ENCODE measurements around the gene KMO. TPM values are rescaled to one million over a fixed set of nuclear protein-coding genes. Genes with fewer than 3 reads are reported as not detected.

The KMO gene
- total RNA-seq, 1 experiment from 2014 or later = 1.2 TPM

GRCh38 chr1:241640867-241641622 lies 108.9 kb downstream of the KMO start:
- CTCF ChIA-PET = interaction anchor here (0.5 to 2.6 kb wide), 27 partner anchors 12 to 197 kb away, joined by 3 to 22 read pairs (median 4); no protein-coding TSS in a partner anchor
- no peaks in the 10 kb centered on the region for H3K27me3 Mint-ChIP-seq (ENCODE audit: insufficient read depth, unreplicated experiment)
- peak; percentile 98 for DNase-seq (ENCODE audit: unreplicated experiment)
- H3K36me3 Mint-ChIP-seq (ENCODE audit: insufficient read depth, unreplicated experiment) = peaks cover 28% of the 10 kb centered on the region
- POLR2A ChIA-PET = interaction anchor here (0.5 to 5.8 kb wide), 52 partner anchors 8 to 1614 kb away, joined by 3 to 151 read pairs (median 7); partner anchors contain the start of genes CEP170, EXO1, FH and KMO
- peaks cover 8% of the 10 kb centered on the region for H3K9me3 Mint-ChIP-seq (ENCODE audit: unreplicated experiment)
- peak overlapping the region; percentile 100 for H3K27ac Mint-ChIP-seq (ENCODE audit: low read depth, unreplicated experiment)
- no peak for TF ChIP-seq CTCF (IDR thresholded peaks at IDR 0.05; ENCODE audit: unreplicated experiment)
- no TSS peak for BruUV-seq (replicated peaks)
- peaks cover 50% of the 10 kb centered on the region for H3K4me1 Mint-ChIP-seq (ENCODE audit: insufficient read depth, unreplicated experiment)
- intact Hi-C loops (cut with micrococcal nuclease) = loop anchor here (1.0 to 2.0 kb wide), 4 partner anchors 28 to 76 kb away; no protein-coding TSS in a partner anchor
- peak overlapping the region; percentile 75 for H3K4me3 Mint-ChIP-seq (ENCODE audit: unreplicated experiment)

- peak overlapping the region; percentile 100 for H3K27ac Mint-ChIP-seq (ENCODE audit: low read depth, unreplicated experiment)
- BruUV-seq (replicated peaks) = TSS peak; percentile 91
- DNase-seq (ENCODE audit: unreplicated experiment) = peak; percentile 90
These were observed 109.8 kb downstream of the KMO start for GRCh38 chr1:241641773-241642592.

GRCh38 chr1:241642593-241642944 lies 110.4 kb downstream of the KMO start:
- CTCF ChIA-PET = interaction anchor here (0.6 to 2.6 kb wide), 6 partner anchors 12 to 92 kb away, joined by 3 to 17 read pairs (median 3); no protein-coding TSS in a partner anchor
- TF ChIP-seq CTCF (IDR thresholded peaks at IDR 0.05; ENCODE audit: unreplicated experiment) = no peak
- peaks cover 19% of the 10 kb centered on the region for H3K36me3 Mint-ChIP-seq (ENCODE audit: insufficient read depth, unreplicated experiment)
- DNase-seq (ENCODE audit: unreplicated experiment) = no peak
- peak overlapping the region; percentile 100 for H3K27ac Mint-ChIP-seq (ENCODE audit: low read depth, unreplicated experiment)
- intact Hi-C loops (cut with micrococcal nuclease) = no loop called here
- POLR2A ChIA-PET = interaction anchor here (0.8 to 5.8 kb wide), 14 partner anchors 11 to 907 kb away, joined by 3 to 151 read pairs (median 14); partner anchors contain the start of gene WDR64
- no peaks in the 10 kb centered on the region for H3K27me3 Mint-ChIP-seq (ENCODE audit: insufficient read depth, unreplicated experiment)
- no peak overlapping the region for H3K4me3 Mint-ChIP-seq (ENCODE audit: unreplicated experiment)
- peaks cover 8% of the 10 kb centered on the region for H3K9me3 Mint-ChIP-seq (ENCODE audit: unreplicated experiment)
- BruUV-seq (replicated peaks) = no TSS peak
- H3K4me1 Mint-ChIP-seq (ENCODE audit: insufficient read depth, unreplicated experiment) = peaks cover 42% of the 10 kb centered on the region

More at GRCh38 chr1:241641773-241642592, 109.8 kb downstream of the KMO start:
- Mint-ChIP-seq H3K9me3 (ENCODE audit: unreplicated experiment) (peaks cover 8% of the 10 kb centered on the region), H3K36me3 (ENCODE audit: insufficient read depth, unreplicated experiment) (peaks cover 19% of the 10 kb centered on the region), H3K27me3 (ENCODE audit: insufficient read depth, unreplicated experiment) (no peaks in the 10 kb centered on the region), H3K4me3 (ENCODE audit: unreplicated experiment) (peak overlapping the region; percentile 60), H3K4me1 (ENCODE audit: insufficient read depth, unreplicated experiment) (peaks cover 42% of the 10 kb centered on the region)
- POLR2A ChIA-PET = interaction anchor here (0.6 to 5.8 kb wide), 41 partner anchors 9 to 906 kb away, joined by 3 to 151 read pairs (median 8); partner anchors contain the start of genes EXO1, FH, KMO and WDR64
- TF ChIP-seq CTCF (IDR thresholded peaks at IDR 0.05; ENCODE audit: unreplicated experiment) = no peak
- intact Hi-C loops (cut with micrococcal nuclease) = loop anchor here (1.0 to 2.0 kb wide), 3 partner anchors 29 to 75 kb away; no protein-coding TSS in a partner anchor
- CTCF ChIA-PET = interaction anchor here (0.5 to 2.6 kb wide), 21 partner anchors 13 to 192 kb away, joined by 3 to 22 read pairs (median 4); no protein-coding TSS in a partner anchor

Measured in MCF 10A (cell line).